ENCODE results near the gene INPP5J. TPM values are rescaled to one million over a fixed set of nuclear protein-coding genes. Genes with fewer than 3 reads are reported as not detected.
A peak's percentile ranks its signal among the peaks of the same experiment; 100 is the strongest.

The INPP5J gene
- total RNA-seq, 1 donor: 0.36 TPM

Small RNAs within 50 kb of the gene (small RNA-seq; reads per million reads assigned to genes)
- gene MIR3928: 2.8 reads per million, percentile 76 among the genes with 10 or more reads in this experiment

Other genes starting within 250 kb of the INPP5J start
- 12.4 and 17.0 TPM in 2 replicates for gene MORC2, start 154.2 kb upstream of the INPP5J start, total RNA-seq
- gene TUG1, start 153.7 kb upstream of the INPP5J start, total RNA-seq: 71.9 and 74.6 TPM in 2 replicates
- gene SMTN, start 41.6 kb upstream of the INPP5J start, total RNA-seq: 30.6 and 31.5 TPM in 2 replicates
- 140 and 157 TPM in 2 replicates for gene SELENOM, start 15.4 kb upstream of the INPP5J start, total RNA-seq
- gene PLA2G3, start 17.5 kb downstream of the INPP5J start, total RNA-seq: 0.29 and 0.36 TPM in 2 replicates
- gene RNF185, start 37.2 kb downstream of the INPP5J start, total RNA-seq: 48.0 and 51.8 TPM in 2 replicates
- gene LIMK2, start 89.3 kb downstream of the INPP5J start, total RNA-seq: 25.0 and 29.8 TPM in 2 replicates
- gene PIK3IP1, start 169.5 kb downstream of the INPP5J start, total RNA-seq: 31.5 and 40.1 TPM in 2 replicates
- gene PATZ1, start 223.4 kb downstream of the INPP5J start, total RNA-seq: 13.8 and 15.2 TPM in 2 replicates

Measured in osteoblast (primary cell).